Muscle layer of colon (tissue), 2 donors: Measurements from ENCODE around the gene CCSER1.
"Not testable (repeated sequence)": the region's sequence is repeated elsewhere in the genome, so short reads cannot be mapped to it uniquely, and the experiment has no call there.

ENCODE experiments used
- H3K27ac ChIP-seq: one replicate; pipeline ENCODE4 v1.7.0; 2013; ENCODE audit warnings: low read depth, mild to moderate bottlenecking, low read length, moderate library complexity
- H3K27me3 ChIP-seq, 2 donors: one replicate each; pipeline ENCODE4 v1.7.0; 2013; ENCODE audit warnings: low read length in 2 of 2, mild to moderate bottlenecking in 2 of 2; ENCODE audit not compliant: insufficient read depth in 2 of 2, control insufficient read depth in 1 of 2
- H3K36me3 ChIP-seq: one replicate; pipeline ENCODE4 v1.7.0; 2013; ENCODE audit warnings: mild to moderate bottlenecking, low read length; ENCODE audit not compliant: insufficient read depth
- H3K4me1 ChIP-seq: one replicate; pipeline ENCODE4 v1.7.0; 2013; ENCODE audit warnings: mild to moderate bottlenecking, low read length; ENCODE audit not compliant: insufficient read depth
- H3K4me3 ChIP-seq, 2 donors: one replicate each; pipeline ENCODE4 v1.7.0; 2013; ENCODE audit warnings: low read length in 2 of 2, low read depth in 1 of 2, mild to moderate bottlenecking in 1 of 2, moderate library complexity in 1 of 2
- H3K9ac ChIP-seq: one replicate; pipeline ENCODE4 v1.7.0; 2013; ENCODE audit warnings: low read length
- H3K9me3 ChIP-seq: one replicate; pipeline ENCODE4 v1.7.0; 2013; ENCODE audit warnings: mild to moderate bottlenecking, low read length
- donor health status: abdominal sarcoma.
- donor health status: Adenocarcinoma of cecum.

Gene CCSER1

DNA sequence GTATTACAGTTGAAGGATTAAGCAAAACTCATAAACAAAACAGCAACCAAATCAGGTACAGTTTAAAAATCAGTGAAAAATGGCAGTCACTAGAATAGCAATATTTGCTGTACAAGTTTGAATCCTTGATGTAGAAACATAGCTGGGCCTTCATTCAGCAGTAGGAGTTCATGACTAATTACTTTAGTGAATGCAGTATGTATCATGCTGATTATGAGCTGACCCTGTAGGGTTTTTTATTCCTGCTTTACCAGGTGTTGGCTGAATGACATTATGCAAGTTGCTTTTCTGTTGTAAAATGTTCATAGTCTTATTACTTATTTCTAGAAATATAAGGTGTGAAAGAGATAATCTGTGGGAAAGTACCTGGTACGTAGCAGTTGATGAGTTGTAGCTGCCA lies 179.6 kb downstream of the CCSER1 start:
- no peaks in the 10 kb centered on the region for H3K27me3 ChIP-seq
- H3K4me3 ChIP-seq, result no peak overlapping the region
- no peaks in the 10 kb centered on the region for H3K36me3 ChIP-seq
- no peak overlapping the region for H3K9ac ChIP-seq
- no peaks in the 10 kb centered on the region for H3K9me3 ChIP-seq
- no peak overlapping the region for H3K27ac ChIP-seq
- no peaks in the 10 kb centered on the region for H3K4me1 ChIP-seq

DNA sequence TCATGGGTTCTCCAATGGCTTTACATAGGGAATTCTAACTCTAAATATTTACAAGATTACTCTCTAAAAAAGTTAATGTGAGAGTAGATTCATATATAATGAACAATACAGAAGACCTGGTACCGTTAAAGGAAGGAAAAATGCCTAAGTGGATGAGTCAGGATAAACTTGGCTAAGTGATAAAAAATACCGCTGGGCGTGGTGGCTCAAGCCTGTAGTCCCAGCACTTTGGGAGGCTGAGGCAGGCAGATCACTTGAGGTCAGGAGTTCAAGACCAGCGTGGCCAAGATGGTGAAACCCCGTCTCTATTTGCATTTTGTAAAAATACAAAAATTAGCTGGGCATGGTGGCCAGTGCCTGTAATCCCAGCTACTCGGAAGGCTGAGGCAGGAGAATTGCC lies 189.9 kb downstream of the CCSER1 start:
- not testable (repeated sequence) for H3K27me3 ChIP-seq, H3K9ac ChIP-seq, H3K9me3 ChIP-seq, H3K27ac ChIP-seq, H3K4me3 ChIP-seq, H3K4me1 ChIP-seq, H3K36me3 ChIP-seq

DNA sequence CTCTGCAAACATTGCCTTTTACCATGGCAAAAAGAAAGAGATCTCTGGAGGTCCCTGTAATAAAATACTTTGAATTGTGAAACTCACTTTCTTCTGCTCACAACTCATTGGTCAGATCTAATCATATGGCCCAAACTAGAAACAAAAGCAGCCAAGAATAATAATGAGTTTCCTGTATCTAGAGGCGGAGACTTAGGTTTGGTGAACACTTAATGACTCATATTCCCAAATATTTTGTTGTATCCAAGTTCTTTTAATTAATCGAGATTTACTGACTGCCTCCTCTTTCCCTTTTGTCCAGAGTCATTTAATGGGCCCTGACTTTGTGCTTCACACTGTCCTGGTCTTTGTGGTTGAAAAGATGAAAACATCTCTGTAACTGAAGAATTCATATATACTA lies 190.6 kb downstream of the CCSER1 start:
- H3K27me3 ChIP-seq, result no peaks in the 10 kb centered on the region
- peaks cover 8% of the 10 kb centered on the region for H3K4me1 ChIP-seq
- H3K9me3 ChIP-seq, result no peaks in the 10 kb centered on the region
- no peaks in the 10 kb centered on the region for H3K36me3 ChIP-seq
- no peak overlapping the region for H3K4me3 ChIP-seq
- H3K9ac ChIP-seq, result no peak overlapping the region
- H3K27ac ChIP-seq, result no peak overlapping the region

DNA sequence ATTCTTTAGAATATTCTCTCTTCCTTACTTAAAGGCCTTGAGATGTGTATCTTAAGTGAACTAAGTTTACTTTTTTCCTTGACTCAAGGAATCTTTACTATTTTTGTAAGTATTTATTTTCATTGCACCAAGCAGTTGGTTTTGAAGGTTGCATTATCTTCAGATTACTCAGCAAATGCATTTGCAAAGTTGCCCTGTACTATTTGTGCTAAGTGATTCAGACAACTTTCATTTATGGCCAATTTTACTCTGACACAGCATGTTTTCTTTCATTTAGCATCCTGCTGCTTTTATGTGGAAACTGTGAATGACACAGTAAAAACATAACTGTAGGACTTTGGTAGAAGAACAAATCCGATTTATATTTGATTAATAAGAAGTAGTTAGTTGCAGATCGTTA lies 191.0 kb downstream of the CCSER1 start:
- no peaks in the 10 kb centered on the region for H3K9me3 ChIP-seq
- no peaks in the 10 kb centered on the region for H3K27me3 ChIP-seq
- H3K9ac ChIP-seq, result no peak overlapping the region
- H3K36me3 ChIP-seq, result no peaks in the 10 kb centered on the region
- peaks cover 8% of the 10 kb centered on the region for H3K4me1 ChIP-seq
- no peak overlapping the region for H3K27ac ChIP-seq
- no peak overlapping the region for H3K4me3 ChIP-seq

DNA sequence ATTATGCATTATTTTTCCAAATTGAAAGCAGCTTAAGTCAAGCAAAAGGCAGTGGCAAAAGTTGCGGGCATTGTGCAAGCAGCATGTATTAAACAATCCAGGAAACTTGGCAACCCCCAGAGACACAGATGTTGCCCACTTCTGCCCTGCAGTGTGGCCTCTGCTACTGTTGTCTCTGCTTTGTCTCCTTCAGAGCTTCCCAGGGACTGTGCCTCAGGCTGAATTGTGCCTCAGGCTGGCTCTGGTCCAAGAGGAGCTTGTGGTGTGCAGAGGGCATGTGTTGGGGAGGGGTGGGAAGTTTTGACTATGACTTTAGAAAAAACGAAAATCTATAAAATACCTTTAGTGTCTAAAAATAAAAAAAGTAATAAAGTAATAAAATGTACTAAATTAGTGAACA lies 201.4 kb downstream of the CCSER1 start:
- Histone ChIP-seq H3K27ac (no peak overlapping the region), H3K4me3 (no peak overlapping the region), H3K36me3 (no peaks in the 10 kb centered on the region), H3K9me3 (no peaks in the 10 kb centered on the region), H3K27me3 (no peaks in the 10 kb centered on the region), H3K9ac (no peak overlapping the region), H3K4me1 (no peaks in the 10 kb centered on the region)

DNA sequence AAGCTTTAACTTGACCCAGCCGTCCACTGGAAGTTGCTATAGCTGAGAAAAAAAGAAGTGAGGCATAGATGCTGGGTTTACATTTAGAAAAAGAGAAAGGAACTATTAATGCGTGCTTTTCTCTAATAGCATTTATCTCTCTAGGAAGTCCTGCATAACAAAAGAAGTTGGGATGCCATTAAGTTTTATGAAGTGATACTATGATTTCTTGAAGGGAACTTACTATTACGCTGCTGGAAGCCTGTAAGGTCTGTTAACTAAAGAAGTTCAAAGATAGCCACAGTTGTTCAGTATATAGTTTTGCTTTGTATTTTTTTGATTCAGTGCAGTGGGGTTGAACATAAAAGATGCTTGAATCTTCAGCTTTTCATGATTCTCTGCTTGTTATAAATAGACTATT lies 203.4 kb downstream of the CCSER1 start:
- no peaks in the 10 kb centered on the region for H3K4me1 ChIP-seq
- H3K36me3 ChIP-seq, result no peaks in the 10 kb centered on the region
- H3K27ac ChIP-seq, result no peak overlapping the region
- no peak overlapping the region for H3K4me3 ChIP-seq
- H3K9ac ChIP-seq, result no peak overlapping the region
- no peaks in the 10 kb centered on the region for H3K9me3 ChIP-seq
- H3K27me3 ChIP-seq, result no peaks in the 10 kb centered on the region

DNA sequence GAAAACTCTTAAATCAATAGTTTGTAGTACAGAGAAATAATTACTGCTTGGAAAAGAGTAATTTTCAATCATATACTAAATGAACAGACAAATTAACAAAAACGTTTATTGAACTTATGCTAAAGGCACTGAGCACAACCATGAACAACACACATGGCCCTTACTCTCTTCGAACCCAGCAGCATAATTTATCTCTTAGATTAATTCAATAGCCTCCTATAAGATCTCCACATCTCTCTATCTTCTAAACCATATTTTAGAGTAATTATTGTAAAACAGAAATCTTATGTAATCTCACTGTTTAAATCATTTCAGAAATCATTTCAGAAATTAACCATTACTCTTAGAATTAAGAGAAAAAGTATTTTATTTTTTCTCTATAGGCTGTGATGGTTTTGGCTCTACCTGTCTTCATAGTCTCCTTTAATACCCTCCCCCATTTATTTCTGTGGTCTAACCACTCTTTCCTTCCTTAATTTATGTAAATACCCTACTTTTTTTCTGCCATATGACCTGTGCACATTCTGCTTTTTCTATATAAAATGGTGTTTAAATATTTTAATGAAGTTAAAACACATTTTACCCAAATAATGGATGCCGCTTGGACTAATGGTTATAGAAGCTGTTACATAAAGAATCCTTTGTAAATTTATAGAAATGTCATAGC lies 218.5 kb downstream of the CCSER1 start:
- Histone ChIP-seq H3K27ac (no peak overlapping the region), H3K9me3 (no peaks in the 10 kb centered on the region), H3K4me3 (no peak overlapping the region)

DNA sequence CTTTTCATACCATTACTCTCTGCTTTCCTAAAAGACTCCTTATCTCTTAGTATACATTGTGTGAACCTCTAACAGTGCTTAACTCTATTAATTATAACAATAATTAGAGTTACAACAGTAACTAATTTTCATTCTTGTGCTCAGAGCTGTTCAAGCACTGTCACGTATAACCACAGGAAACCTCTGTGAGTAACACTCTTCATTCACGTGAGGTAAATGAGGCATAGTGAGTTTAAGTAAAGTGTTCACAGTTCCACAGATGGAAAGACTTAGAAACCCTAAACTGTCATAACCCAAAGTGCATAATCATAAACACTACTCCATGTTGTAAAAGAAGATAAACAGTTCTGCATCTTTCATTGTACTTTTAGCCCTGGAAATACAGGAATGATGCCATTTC lies 222.4 kb downstream of the CCSER1 start:
- no peaks in the 10 kb centered on the region for H3K27me3 ChIP-seq
- no peak overlapping the region for H3K4me3 ChIP-seq
- no peak overlapping the region for H3K9ac ChIP-seq
- no peaks in the 10 kb centered on the region for H3K9me3 ChIP-seq
- no peaks in the 10 kb centered on the region for H3K36me3 ChIP-seq
- H3K4me1 ChIP-seq, result no peaks in the 10 kb centered on the region
- H3K27ac ChIP-seq, result no peak overlapping the region

More for the DNA sequence above, 218.5 kb downstream of the CCSER1 start:
- H3K4me1 ChIP-seq, result no peaks in the 10 kb centered on the region
- H3K27me3 ChIP-seq, result no peaks in the 10 kb centered on the region
- H3K36me3 ChIP-seq, result no peaks in the 10 kb centered on the region
- H3K9ac ChIP-seq, result no peak overlapping the region

DNA sequence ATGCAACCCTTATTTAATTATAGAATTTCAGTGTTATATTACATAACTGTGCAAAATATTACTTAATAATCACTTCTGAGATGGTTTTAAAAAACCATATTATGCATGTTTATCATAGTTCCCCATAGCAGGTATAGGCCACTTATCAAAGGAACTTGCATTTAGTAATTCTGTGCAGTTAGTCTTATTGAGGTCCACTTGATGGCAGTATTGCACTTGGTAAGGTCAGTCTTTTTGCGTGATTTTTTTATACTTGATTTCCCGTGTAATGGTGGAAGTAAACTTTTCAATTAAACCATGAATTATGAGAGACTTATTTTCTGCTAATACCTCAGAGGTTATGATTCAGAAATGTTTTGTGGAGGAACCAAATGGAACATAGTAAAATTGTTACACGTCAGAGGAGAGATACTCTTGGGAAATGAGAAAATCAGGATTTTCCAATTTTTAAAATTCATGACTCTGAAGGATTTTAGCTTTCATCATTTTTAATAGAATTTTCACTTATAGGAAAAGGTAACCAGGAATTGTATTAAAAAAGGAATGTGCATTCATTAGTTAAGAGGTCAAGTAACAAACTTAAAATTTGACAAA lies 230.0 kb downstream of the CCSER1 start:
- Histone ChIP-seq H3K9me3 (no peaks in the 10 kb centered on the region), H3K9ac (no peak overlapping the region), H3K27ac (no peak overlapping the region), H3K27me3 (no peaks in the 10 kb centered on the region), H3K4me3 (no peak overlapping the region), H3K4me1 (no peaks in the 10 kb centered on the region), H3K36me3 (no peaks in the 10 kb centered on the region)

DNA sequence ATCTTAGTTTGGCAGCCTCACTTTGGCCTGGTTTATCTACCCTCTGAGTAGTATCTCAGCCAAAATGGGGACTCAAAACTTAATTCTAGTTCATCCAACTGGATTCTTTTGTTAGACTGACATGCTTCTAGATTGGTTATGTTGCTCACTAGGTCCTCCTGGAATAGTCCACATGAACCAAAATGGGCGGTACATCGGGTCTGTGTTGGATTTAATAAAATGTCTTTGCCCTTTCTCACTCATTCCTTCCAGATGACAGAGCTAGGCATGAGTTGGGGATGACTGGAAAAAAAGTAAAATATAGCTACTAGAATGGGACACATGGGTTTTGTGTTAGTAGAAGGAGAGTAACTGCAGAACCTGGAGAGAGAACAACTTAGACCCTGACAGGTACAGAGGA lies 247.9 kb downstream of the CCSER1 start:
- Histone ChIP-seq H3K4me3 (no peak overlapping the region), H3K27me3 (no peaks in the 10 kb centered on the region), H3K4me1 (no peaks in the 10 kb centered on the region)

DNA sequence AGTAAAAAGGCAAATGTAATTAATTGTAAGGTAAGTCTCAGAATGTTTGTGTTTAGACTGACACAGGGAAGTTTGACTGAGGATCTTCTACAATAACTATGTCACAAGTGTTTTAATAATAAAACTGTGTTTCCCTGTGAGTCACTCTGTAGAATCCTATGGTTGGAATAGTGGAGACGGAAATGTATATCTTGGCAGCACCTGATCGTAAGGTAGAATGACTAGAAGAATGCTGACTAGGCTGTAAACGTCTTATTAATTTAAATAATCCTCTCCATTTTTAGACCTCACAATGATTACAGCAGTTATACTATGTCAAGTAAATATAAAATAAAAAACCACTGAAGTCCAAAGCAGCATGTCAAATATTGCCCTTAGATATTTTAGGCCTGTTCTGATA lies 266.0 kb downstream of the CCSER1 start:
- Histone ChIP-seq H3K4me1 (no peaks in the 10 kb centered on the region), H3K9me3 (no peaks in the 10 kb centered on the region), H3K9ac (no peak overlapping the region), H3K27ac (no peak overlapping the region), H3K27me3 (no peaks in the 10 kb centered on the region), H3K4me3 (no peak overlapping the region), H3K36me3 (no peaks in the 10 kb centered on the region)

More for the DNA sequence above, 247.9 kb downstream of the CCSER1 start:
- no peaks in the 10 kb centered on the region for H3K36me3 ChIP-seq
- no peak overlapping the region for H3K27ac ChIP-seq
- no peak overlapping the region for H3K9ac ChIP-seq
- H3K9me3 ChIP-seq, result no peaks in the 10 kb centered on the region

DNA sequence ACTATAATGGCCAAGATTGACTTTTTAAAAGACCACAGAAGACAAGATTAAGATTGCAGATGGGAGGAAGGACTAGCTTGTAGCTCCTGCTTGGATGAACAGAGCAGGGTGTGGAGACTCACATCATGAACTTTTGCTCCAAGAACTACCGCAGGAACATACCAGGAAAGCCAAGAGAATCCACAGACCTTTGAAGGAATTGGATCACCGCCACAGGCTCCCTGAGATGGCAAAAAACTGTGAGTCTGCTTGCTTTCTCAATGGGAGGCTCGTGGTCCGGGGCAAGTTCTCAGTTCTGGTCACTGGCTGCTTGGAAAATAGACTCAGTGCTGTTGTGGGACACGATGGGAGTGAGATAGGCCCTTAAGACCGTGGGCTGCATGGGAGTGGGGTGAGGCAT lies 276.6 kb downstream of the CCSER1 start:
- Histone ChIP-seq H3K4me1 (no peaks in the 10 kb centered on the region), H3K9me3 (no peaks in the 10 kb centered on the region), H3K9ac (no peak overlapping the region), H3K36me3 (no peaks in the 10 kb centered on the region), H3K27me3 (no peaks in the 10 kb centered on the region), H3K27ac (no peak overlapping the region), H3K4me3 (no peak overlapping the region)
